SK-N-SH (cell line): Measurements from ENCODE around the gene SLC7A5. TPM values are rescaled to one million over a fixed set of nuclear protein-coding genes. Genes with fewer than 3 reads are reported as not detected.

Experiments
- CTCF ChIA-PET: fragments of 300-600, 350-600 bp; formaldehyde crosslinking; extraction: SDS; loops from one replicate; lab custom pipeline; 2021; lab: Yijun Ruan, JAX
- POLR2A ChIA-PET: fragments of 350-600 bp; sonication (Branson Sonifier 250); formaldehyde crosslinking; extraction: SDS; loops from one replicate; lab custom pipeline; 2020; ENCODE audit warnings: antibody characterized with exemption, inconsistent platforms; lab: Yijun Ruan, JAX
- DNase-seq: peaks from one replicate; pipeline ENCODE4 v3.0.0; 2012
- H2AFZ ChIP-seq: fragments of 200-600 bp; sonication (generic); 2 replicates; pipeline ENCODE4 v1.8.1; 2016; ENCODE audit warnings: antibody characterized with exemption, mild to moderate bottlenecking, low read depth
- H3F3A ChIP-seq: fragments of 200-600 bp; sonication (generic); replicated peaks from 2 replicates; pipeline ENCODE3; 2016; ENCODE audit warnings: antibody characterized with exemption, mild to moderate bottlenecking; ENCODE audit not compliant: insufficient read depth
- H3K27ac ChIP-seq, 2 experiments: fragments of 200-500 bp in 1 of 2; fragments of 200-600 bp in 1 of 2; sonication (Bioruptor generic) in 1 of 2; sonication (generic), shearing (Covaris generic) in 1 of 2; 2 replicates each; pipeline versions ENCODE4 v1.5.1 to v1.6.1; 2014 to 2016; ENCODE audit warnings: low read depth in 2 of 2, inconsistent platforms in 1 of 2, low read length in 1 of 2, mild to moderate bottlenecking in 1 of 2, mixed read lengths in 1 of 2
- H3K27me3 ChIP-seq: fragments of 200-600 bp; sonication (generic), shearing (Covaris generic); 2 replicates; pipeline ENCODE4 v1.6.1; 2016; ENCODE audit warnings: mixed run types; ENCODE audit not compliant: insufficient read depth
- H3K36me3 ChIP-seq, 2 experiments: fragments of 200-500 bp in 1 of 2; fragments of 200-600 bp in 1 of 2; sonication (Bioruptor generic) in 1 of 2; sonication (generic) in 1 of 2; replicated peaks in 1 of 2; 2 replicates each; pipeline versions ENCODE3 to v1.5.1; 2014 to 2016; ENCODE audit warnings: low read length in 1 of 2, mild to moderate bottlenecking in 1 of 2; ENCODE audit not compliant: insufficient read depth in 2 of 2, control insufficient read depth in 1 of 2
- H3K4me1 ChIP-seq, 2 experiments: fragments of 200-500 bp in 1 of 2; fragments of 200-600 bp in 1 of 2; sonication (Bioruptor generic) in 1 of 2; sonication (generic), shearing (Covaris generic) in 1 of 2; 2 replicates each; pipeline versions ENCODE4 v1.5.1 to v1.6.1; 2014 to 2016; ENCODE audit warnings: low read depth in 1 of 2, low read length in 1 of 2, mixed run types in 1 of 2; ENCODE audit not compliant: insufficient read depth in 2 of 2, control insufficient read depth in 1 of 2
- H3K4me2 ChIP-seq: fragments of 200-600 bp; sonication (generic), shearing (Covaris generic); 2 replicates; pipeline ENCODE4 v1.6.1; 2017; ENCODE audit warnings: mixed run types
- H3K4me3 ChIP-seq, 2 experiments: fragments of 200-500 bp in 1 of 2; fragments of 200-600 bp in 1 of 2; sonication (Bioruptor generic) in 1 of 2; sonication (generic), shearing (Covaris generic) in 1 of 2; 2 replicates each; pipeline versions ENCODE4 v1.5.1 to v1.8.1; 2014 to 2016; ENCODE audit warnings: low read depth in 2 of 2, inconsistent platforms in 1 of 2, low read length in 1 of 2, mild to moderate bottlenecking in 1 of 2, mixed read lengths in 1 of 2, moderate library complexity in 1 of 2
- H3K79me2 ChIP-seq: fragments of 200-600 bp; sonication (generic); 2 replicates; pipeline ENCODE4 v1.8.1; 2017; ENCODE audit warnings: mild to moderate bottlenecking; ENCODE audit not compliant: insufficient read depth
- H3K9ac ChIP-seq: fragments of 200-600 bp; sonication (generic); 2 replicates; pipeline ENCODE4 v1.6.1; 2017; ENCODE audit warnings: mixed run types
- H3K9me2 ChIP-seq: fragments of 200-600 bp; sonication (generic); 2 replicates; pipeline ENCODE4 v1.6.1; 2017; ENCODE audit warnings: mixed run types
- H3K9me3 ChIP-seq: fragments of 200-600 bp; sonication (generic); 2 replicates; pipeline ENCODE4 v1.6.1; 2017; ENCODE audit warnings: mixed run types, mild to moderate bottlenecking, moderate library complexity
- H4K20me1 ChIP-seq: fragments of 200-600 bp; sonication (generic); 2 replicates; pipeline ENCODE4 v1.6.1; 2017; ENCODE audit warnings: mild to moderate bottlenecking, mixed run types; ENCODE audit not compliant: insufficient read depth
- RFX5 ChIP-seq: IDR thresholded peaks from 2 replicates; pipeline ENCODE4 v1.6.1; 2012; ENCODE audit warnings: mild to moderate bottlenecking, improper control_type of control experiment, low read length
- WGBS: methylation state at CpG from one replicate; pipeline ENCODE4 v1.1.6; 2017; ENCODE audit warnings: low lambda C conversion rate; 5-methylcytosine and 5-hydroxymethylcytosine counted together
- polyA plus RNA-seq, 3 experiments: library from polyadenylated mRNA; depleted of rRNA; stranded (reverse); fragments of >200 nt; gene quantifications; 2 replicates each; pipeline ENCODE4 v1.2.3, GENCODE V29; 2012
- TF ChIP-seq, protein P1 (sequence below): IDR thresholded peaks from 2 replicates; pipeline ENCODE4 v1.4.0; 2012; ENCODE audit warnings: low read depth, borderline replicate concordance
- TF ChIP-seq, protein P2 (sequence below): fragments of 150-350 bp; IDR thresholded peaks from 2 replicates; pipeline ENCODE4 v1.6.1; 2017; ENCODE audit warnings: antibody characterized with exemption, low read length, low read depth, borderline replicate concordance

Gene SLC7A5
- polyA plus RNA-seq, 1 of the 3 experiments (the other 2 are of a cell fraction): 15.1 TPM

DNA sequence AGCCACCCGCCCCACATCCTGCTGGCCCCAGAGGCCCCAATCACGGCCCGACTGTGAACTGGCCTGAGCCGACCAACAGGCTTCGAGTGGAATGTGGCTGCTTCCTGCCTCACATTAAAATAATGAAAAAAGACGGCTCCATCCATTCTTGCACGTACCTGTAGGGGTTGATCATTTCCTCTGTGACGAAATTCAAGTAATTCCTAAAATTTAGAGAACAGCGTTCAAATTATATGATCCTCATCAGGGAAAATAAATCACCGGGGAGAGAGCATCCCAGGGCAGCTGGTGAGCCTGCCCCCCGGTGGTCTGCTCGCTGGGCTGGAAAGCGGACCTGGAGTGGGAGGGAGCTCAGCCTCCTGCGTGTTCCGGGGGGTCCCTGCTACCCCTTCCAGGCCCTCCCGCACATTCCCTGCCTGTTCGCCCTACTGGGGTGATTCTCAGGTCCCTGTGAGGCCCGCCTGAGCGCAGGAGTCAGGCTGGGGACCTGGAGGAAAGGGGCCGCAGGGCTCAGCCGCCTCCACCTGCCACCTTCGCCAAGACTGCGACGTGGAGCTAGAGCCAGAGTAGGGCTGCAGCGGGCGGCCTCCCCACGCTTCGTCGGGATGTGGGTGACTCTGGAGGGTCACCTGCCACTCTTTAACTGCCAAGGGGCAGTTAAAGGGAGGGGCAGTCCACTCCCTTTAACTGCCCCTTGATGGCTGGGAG is 28.9 kb downstream of the SLC7A5 start:
- no peak for DNase-seq
- no peaks in the 10 kb centered on the region for H3K9me3 ChIP-seq
- no peak overlapping the region for H2AFZ ChIP-seq
- peaks cover 7 to 23% of the 10 kb centered on the region in 2 experiments; a peak in 2 of 4 replicates for H3K4me1 ChIP-seq
- no peak overlapping the region for H3K4me2 ChIP-seq
- H3K36me3 ChIP-seq: peaks cover 4 to 35% of the 10 kb centered on the region in 2 experiments
- H3K27ac ChIP-seq: no peak overlapping the region
- POLR2A ChIA-PET: no interaction called here
- no peak for TF ChIP-seq RFX5
- TF ChIP-seq, protein P1, sequence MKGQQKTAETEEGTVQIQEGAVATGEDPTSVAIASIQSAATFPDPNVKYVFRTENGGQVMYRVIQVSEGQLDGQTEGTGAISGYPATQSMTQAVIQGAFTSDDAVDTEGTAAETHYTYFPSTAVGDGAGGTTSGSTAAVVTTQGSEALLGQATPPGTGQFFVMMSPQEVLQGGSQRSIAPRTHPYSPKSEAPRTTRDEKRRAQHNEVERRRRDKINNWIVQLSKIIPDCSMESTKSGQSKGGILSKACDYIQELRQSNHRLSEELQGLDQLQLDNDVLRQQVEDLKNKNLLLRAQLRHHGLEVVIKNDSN: no peak
- no peaks in the 10 kb centered on the region for H3F3A ChIP-seq
- peaks cover 3% of the 10 kb centered on the region; the same call in 1 of the 2 replicates for H3K79me2 ChIP-seq
- no peaks in the 10 kb centered on the region for H3K27me3 ChIP-seq
- H3K9me2 ChIP-seq: no peaks in the 10 kb centered on the region
- CTCF ChIA-PET: interaction anchor here (0.7 to 10.0 kb wide), 4 partner anchors 11 to 61 kb away, joined by 3 to 108 read pairs (median 40); no protein-coding TSS in a partner anchor
- no peak overlapping the region for H3K4me3 ChIP-seq
- peaks cover 26% of the 10 kb centered on the region for H4K20me1 ChIP-seq
- 94% methylated on average over 17 of the region's 29 CpGs for WGBS
- no peak overlapping the region for H3K9ac ChIP-seq

DNA sequence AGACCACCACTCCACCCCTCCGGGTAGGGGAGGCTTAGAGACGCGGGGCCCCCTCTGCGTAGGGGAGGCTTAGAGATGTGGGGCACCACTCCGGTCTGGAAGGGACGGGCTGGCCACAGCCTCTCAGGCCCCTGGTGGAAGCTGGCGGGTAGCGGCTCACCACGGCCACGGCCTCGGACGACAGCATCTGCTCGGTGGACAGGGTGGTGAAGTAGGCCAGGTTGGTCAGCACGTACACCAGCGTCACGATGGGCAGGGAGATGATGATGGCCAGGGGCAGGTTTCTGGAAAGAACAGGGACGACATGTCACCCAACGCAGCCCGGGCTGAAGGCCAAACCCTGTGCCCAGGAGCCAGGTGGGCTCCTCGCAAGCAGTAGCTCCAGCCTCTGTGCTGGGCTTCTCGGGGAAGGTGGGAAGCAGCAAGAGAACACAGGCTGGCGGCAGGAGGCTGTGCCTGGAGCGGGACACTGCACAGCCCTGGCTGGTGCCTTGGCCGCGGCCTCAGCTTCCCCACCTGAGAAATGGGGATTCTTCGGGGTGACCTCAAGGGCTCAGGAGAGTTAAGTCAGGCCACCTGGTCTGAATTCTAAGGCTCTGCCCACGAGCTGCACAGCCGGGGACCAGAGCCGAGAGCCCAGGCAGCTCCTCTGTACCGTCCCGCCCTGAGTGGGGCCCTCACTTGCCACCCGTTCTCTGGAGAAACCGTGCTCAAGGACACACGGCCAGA is 29.6 kb downstream of the SLC7A5 start:
- Histone ChIP-seq H3K4me1 (peaks cover 7 to 25% of the 10 kb centered on the region in 2 experiments; a peak in 2 of 4 replicates), H3K79me2 (peaks cover 3% of the 10 kb centered on the region; the same call in 1 of the 2 replicates), H3K36me3 (peaks cover 6 to 39% of the 10 kb centered on the region in 2 experiments), H3K4me2 (no peak overlapping the region), H3F3A (no peaks in the 10 kb centered on the region), H2AFZ (no peak overlapping the region), H3K9me2 (no peaks in the 10 kb centered on the region), H3K27ac (no peak overlapping the region), H3K9me3 (no peaks in the 10 kb centered on the region), H3K27me3 (no peaks in the 10 kb centered on the region), H3K9ac (no peak overlapping the region), H4K20me1 (peaks cover 21% of the 10 kb centered on the region), H3K4me3 (no peak overlapping the region)
- DNase-seq: no peak
- 93% methylated on average over 15 of the region's 34 CpGs for WGBS
- TF ChIP-seq, protein P2, sequence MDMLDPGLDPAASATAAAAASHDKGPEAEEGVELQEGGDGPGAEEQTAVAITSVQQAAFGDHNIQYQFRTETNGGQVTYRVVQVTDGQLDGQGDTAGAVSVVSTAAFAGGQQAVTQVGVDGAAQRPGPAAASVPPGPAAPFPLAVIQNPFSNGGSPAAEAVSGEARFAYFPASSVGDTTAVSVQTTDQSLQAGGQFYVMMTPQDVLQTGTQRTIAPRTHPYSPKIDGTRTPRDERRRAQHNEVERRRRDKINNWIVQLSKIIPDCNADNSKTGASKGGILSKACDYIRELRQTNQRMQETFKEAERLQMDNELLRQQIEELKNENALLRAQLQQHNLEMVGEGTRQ: no peak
- ChIA-PET POLR2A (interaction anchor here (0.8 to 1.8 kb wide), 3 partner anchors 9 to 13 kb away, joined by 3 to 5 read pairs (median 5); no protein-coding TSS in a partner anchor), CTCF (interaction anchor here (0.8 to 10.0 kb wide), 4 partner anchors 12 to 60 kb away, joined by 4 to 108 read pairs (median 40); no protein-coding TSS in a partner anchor)
